ENCODE data around the gene NRP1.
"Not testable (repeated sequence)": the region's sequence is repeated elsewhere in the genome, so short reads cannot be mapped to it uniquely, and the experiment has no call there.

The NRP1 gene

DNA sequence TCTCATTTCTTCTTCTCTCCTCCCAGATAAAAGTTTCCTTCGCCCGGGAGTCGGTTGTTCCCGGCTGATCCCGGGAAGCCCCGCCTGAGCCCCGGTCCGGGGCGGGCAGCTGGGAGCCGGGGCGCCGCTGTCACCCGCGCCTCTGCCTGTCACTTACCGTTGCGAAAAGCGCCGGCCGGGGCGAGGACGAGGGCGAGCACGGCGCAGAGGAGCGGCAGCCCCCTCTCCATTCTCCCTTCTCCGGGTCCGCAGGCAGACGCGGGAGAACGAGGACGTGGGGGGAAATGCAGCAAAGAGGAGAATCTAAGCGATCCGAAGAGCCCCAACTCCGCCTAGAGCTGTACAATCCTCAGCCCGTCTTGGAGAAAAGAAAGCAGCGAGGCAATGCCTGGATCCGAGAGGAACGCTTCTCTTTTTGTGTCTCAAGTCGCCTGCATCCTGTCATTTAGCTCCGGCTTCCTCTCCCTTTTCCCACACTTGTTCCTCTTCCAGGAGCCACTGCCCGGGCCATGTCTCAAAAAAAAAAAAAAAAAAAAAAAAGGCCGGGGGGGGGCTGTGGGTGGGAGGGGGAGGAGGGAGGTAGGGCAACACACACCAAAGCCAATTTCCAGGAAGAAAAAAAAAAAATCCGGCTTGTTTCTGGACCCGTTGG, at the start of gene NRP1:
NRP1 (minus strand) TSS at position 515 of the 652 bp plus-strand sequence; CDS start at position 230, 285 bp downstream.
- DNase-seq (ENCODE audit: low read depth in 2 of 3, low spot score in 2 of 3) = no peak

DNA sequence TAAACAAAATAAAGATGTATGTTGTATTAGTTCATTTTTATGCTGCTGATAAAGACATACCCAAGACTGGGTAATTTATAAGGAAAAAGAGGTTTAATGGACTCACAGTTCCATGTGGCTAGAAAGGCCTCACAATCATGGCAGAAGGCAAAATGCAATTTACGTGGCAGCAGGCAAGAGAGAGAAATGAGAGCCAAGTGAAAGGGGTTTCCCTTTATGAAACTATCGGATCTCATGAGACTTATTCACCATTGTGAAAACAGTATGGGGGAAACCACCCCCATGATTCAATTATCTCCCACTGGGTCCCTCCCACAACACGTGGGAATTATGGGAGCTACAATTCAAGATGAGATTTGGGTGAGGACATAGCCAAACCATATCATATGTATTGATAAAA, 49.7 kb upstream of the NRP1 start:
- not testable (repeated sequence) for DNase-seq (ENCODE audit: low read depth in 2 of 3, low spot score in 2 of 3)

DNA sequence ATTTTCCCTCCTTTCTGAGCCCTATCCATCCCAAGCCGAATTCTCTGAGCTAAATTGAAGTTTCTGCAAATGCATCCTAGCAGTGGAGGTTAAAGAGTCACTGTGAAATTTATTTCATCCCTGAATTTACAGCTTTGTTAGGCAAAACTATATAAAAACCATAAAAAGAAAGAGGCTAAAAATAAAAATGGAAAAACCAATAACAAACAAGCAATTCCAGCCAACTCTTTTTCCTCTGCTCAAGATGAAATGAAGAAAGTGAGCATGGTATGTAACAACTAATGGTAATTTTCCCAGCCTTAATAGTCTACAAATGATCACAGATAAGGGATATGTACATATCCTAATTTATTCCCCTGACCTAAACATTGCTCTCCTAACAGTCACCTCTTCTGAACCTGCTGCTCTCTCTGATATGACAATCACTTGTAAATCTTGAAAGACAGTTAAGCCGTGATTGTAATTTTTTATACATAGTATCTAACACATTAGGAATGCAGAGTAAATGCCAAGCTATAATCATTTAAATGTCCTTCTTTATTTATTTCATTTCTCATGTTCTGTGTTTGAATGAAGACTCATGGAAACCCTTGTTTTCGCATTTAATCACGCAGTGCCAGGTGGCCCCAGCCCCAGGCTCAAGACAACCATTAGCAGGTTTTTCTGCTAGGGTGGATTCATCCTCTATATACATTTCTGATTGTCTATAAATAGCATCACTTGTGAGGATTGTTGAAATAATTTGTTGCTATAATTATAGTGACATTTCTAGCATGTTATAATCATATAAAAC, 48.6 kb upstream of the NRP1 start:
- no peak for DNase-seq (ENCODE audit: low read depth in 2 of 3, low spot score in 2 of 3)

DNA sequence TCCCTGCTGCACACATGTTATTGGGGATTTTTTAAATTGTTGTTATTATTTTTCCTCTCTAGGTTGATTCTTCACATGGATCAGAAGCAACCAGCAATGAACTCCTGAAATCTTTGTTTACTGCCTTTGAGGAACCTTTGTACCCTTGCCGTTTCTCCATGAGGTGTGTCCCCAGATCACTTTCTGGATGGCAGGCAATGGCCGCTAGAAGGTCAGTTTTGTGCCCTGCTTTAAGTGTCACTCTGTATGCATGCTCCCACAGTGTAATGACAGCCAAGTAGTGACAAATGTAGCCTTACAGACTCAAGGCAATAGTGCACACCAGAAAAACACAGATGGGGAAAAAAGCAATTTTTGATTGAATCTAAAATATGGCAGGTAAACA, 47.7 kb upstream of the NRP1 start:
- DNase-seq (ENCODE audit: low read depth in 2 of 3, low spot score in 2 of 3) = no peak

DNA sequence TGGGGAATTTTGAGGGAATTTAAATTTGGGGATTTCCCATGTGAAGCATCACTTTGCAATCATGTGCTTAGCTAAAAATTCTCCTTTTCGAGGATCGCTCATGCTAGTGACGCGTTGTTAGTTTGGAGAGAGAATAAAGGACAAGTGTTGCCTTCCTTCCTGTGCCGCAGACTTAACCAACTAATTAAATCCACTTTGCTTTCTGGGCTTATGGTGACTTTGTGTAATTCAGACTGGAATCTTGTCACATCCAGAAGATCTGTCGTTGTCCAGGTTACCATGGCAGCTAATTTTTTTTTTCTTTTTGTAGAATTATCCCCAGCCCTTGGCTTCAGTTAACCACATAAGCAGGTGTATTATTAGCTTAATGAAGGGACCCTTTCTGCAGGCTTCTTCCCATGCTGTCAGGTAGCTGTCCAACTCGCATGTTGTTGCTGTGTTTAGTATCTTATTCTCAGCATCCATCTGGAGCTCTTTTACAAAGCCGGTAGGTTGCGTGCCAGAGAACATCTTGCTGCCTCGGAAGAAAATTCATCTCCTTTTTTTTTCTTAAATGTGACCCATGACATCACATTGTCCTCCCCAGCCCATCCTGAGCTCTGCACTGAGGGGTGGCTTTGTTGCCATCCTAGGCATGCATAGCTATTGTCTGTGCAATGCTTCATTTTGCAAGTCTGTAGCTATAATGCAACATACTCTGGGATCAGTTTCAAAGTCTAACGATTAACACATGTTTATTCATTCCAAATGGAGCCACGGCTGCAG, 47.2 kb upstream of the NRP1 start:
- no peak for DNase-seq (ENCODE audit: low read depth in 2 of 3, low spot score in 2 of 3)

DNA sequence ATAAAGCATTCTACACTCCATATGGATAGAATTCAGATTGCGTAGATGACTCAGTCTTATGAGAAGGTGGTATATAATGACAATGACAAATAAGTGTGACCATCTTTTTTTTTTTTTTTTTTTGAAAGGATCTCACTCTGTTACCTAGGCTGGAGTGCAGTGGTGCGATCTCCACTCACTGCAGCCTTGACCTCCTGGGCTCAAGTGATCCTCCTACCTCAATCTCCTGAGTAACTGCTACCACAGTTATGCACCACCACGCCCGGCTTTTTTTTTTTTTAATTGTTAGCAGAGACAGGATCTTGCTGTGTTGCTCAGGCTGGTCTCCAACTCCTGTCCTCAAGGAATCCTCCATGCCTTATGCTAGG, 43.2 kb upstream of the NRP1 start:
- DNase-seq (ENCODE audit: low read depth in 2 of 3, low spot score in 2 of 3) = no peak

DNA sequence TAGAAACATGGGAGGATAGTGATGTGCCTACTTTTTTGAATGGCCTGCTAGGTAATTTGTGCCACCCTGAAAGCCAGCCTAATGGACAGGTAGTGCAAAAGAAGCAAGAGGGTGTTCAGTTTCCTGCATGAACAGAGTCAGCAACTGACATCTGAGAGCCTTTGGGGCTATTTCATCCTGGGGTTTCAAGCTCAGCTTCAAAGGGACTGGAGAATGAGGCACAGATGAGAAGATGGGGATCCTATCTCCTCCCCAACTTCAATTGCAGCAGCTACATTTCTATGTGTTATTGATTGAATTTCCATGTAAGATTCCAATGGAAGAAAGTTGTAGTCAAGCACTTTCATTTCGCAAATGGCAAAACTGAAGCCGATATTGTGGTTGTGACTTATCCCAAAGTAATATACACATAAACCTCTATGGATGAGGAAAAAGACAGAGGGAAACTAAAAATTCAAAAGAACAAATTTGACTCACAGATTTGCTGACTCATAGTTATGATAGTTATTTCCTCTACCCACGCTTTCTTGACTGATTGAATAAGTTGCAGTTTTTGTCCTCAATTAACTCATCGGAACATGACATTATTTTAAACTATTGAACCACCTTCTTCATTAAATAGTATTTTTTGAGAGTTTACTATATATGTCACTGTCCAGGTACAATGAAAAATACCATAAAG, 42.6 kb upstream of the NRP1 start:
- no peak for DNase-seq (ENCODE audit: low read depth in 2 of 3, low spot score in 2 of 3)

DNA sequence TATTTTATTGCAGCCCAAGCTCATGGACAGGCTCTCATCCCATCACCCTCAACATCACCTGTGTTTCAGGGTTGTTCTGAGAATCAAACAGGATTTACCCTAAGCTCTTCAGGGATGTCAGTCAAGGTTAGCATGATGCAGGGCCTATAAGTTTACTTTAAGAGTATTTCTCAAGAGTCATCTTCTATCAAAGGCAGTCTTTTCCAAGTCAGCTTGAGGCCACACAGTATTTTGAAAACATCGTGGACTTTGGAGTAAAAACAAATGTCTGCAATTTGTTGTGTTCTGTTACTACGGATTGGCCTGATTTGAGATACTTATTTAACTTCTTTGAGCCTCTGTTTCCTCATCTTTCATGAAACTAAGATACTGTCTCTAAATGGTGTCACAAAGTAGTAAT, 42.0 kb upstream of the NRP1 start:
- DNase-seq (ENCODE audit: low read depth in 2 of 3, low spot score in 2 of 3) = no peak

DNA sequence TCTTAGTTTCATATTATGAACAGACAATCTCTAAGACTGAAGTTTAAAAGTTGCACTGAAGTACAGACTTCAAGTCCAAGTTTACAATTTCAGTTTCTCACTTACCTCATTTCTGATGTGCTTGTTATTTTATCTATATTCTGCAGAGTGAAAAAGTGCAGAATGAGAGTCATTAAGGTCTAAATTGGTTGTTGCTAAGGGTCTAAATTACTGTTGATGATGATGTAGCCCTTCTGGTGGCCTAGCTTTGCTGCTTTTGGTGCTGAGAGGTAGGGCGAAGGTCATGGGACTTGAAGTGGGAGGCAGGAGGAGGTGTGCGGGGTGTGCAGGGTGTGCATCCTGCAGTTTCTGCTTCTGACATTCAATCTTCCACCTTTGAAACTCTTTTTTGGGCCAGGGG, 38.8 kb upstream of the NRP1 start:
- no peak for DNase-seq (ENCODE audit: low read depth in 2 of 3, low spot score in 2 of 3)

DNA sequence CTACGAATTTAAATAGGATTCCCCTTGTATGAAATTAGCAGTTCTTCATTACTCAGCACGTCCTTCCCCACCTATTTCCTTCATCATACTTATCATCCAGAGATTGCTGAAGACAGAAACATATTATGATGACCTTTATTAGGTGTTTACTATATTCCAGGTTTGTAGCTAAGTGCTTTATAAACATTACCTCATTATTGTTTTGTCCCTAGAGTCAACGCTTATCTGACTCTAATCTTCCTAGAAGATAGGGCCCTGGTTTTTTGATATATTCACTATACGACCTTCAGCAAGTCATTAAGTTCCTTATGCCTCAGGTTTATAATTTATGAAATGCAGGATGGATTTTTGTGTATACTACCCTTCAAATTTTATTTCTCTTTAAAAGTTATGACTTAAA, 36.8 kb upstream of the NRP1 start:
- no peak for DNase-seq (ENCODE audit: low read depth in 2 of 3, low spot score in 2 of 3)

DNA sequence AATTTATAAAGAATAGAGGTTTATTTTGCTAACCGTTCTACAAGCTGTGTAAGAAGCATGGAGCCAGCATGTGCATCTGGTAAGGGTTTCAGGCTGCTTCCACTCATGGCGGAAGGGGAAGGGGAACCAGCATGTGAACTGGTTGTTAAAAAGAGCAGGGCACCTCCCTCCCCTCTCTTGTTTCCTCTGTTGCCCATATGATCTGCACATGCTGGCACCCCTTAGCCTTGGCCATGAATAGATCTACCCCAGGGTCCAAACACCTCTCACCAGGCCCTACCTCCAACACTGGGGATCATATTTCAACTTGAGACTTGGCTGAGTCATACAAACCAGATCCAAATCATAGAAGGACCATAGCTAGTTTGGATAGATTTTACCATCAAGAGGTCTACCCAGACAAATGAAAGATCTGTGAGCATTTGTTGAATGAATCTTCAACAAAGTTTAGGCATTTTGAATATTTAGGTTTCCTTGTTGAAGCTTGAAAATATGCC, 36.0 kb upstream of the NRP1 start:
- DNase-seq (ENCODE audit: low read depth in 2 of 3, low spot score in 2 of 3) = no peak

DNA sequence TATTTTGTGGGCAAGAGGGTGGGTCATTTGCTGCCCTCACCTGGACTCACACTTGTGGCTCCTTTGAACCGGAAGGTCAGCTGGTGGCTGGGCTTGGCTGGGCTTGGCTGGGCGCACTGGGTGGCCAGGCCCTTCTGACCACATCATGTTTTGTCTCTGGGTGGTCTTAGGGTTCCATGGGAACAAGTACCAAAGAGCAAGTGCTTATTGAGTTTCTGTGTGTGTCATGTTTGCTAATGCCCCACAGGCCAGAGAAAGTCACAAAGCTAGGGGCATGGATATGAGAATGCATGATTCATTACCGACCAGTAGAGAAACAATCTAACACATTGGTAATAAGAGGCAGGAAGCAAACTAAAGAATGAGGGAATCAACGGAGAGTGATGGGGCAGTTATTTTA, 33.6 kb upstream of the NRP1 start:
- DNase-seq (ENCODE audit: low read depth in 2 of 3, low spot score in 2 of 3) = no peak

DNA sequence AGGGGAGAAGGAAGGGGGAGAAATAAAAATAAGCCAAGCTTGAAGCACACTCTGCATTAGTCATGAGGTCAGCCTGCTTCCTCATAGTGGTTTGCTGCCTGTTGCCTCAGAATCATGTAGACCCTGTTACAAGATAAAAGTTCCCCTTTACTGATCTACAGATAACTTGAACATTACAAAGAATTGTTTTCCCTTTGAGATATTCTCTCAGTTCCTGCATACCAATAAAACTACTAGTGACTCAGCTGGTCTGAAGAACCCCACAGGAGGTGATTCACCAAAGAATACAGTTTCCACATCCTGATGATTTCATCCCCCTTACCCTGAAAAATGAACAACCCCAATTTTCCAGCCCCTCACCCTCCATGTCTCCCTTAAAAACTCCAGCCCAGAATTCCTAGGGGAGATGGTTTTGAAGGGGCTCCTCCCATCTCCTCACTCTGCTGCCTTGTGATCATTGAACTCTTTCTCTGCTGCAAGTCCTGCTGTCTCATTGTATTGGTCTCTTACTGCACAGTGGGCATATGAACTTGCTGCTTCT, 31.5 kb upstream of the NRP1 start:
- no peak for DNase-seq (ENCODE audit: low read depth in 2 of 3, low spot score in 2 of 3)

DNA sequence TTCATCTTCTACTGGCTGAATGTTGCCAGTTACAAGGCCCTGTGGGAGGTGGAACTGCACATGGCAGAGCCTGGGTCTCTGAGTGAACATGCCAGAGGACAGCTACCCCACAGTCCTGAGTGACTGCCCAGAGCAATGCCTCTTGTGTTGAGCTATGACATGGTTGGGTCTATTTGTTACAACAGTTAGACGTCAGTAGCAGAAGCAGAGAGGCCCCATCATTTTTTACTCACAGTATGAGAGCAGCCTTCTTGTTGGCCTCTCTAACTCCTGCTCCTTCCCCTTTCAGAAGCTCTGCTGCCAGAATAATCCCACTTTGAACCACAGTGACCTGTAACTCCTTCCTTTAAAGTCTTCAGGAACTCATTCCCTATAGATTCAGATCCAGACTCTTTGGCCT, 30.8 kb upstream of the NRP1 start:
- DNase-seq (ENCODE audit: low read depth in 2 of 3, low spot score in 2 of 3) = no peak

DNA sequence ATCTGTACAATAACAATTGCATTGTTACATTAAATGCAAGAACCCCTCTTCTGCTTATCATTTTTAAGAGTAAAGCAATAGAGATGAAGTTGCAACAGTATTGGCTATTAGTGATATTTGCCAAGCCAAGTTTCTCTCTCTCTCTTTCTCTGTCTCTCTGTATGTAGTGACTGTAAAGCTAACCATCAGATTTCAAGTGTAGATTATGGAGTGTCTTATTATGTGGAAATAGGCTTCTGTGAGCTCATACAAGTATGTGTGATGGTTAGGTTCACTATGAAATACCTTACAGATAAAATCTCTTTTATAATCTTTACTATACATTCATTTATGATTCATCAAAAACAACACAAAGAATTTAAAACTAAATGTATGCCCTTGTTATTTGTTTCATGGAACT, 28.6 kb upstream of the NRP1 start:
- no peak for DNase-seq (ENCODE audit: low read depth in 2 of 3, low spot score in 2 of 3)

DNA sequence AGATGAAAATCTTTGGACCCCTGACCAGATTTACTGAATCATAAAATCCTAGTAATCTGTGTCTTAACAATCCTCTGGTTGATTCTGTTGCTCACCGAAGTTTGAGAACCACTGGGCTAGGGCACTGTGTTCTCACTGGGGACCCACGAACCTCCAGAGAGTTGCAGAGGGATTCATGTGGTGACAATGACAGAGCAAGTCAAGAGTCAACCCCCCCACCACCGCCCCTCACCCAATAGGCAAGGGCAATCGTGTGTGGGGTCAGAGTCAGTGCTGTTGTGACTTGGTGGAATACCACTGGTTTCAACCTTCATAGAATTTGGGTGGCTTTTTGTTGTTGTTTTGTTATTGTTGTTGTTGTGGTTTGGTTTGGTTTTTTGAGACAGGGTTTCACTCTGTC, 23.5 kb upstream of the NRP1 start:
- DNase-seq (ENCODE audit: low read depth in 2 of 3, low spot score in 2 of 3) = no peak

DNA sequence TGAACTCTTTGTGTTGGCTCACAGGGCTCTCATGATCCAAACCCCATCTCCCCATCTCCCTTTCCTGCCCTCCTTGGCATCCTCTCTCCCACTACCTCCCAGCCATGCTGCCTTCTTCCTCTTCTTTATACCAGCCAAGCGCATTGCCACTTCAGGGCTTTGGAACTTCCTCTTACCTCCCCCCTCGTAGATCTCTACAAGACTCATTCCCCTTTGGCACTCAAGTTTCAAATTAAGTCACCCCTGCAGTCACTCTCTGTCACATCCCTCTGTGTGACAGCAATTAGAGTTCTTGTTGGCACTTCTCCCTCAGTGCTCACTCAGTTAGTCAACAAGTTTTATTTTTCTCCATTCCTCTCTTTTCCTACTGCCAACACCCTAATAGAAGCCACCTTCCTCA, 20.8 kb upstream of the NRP1 start:
- DNase-seq (ENCODE audit: low read depth in 2 of 3, low spot score in 2 of 3) = no peak

DNA sequence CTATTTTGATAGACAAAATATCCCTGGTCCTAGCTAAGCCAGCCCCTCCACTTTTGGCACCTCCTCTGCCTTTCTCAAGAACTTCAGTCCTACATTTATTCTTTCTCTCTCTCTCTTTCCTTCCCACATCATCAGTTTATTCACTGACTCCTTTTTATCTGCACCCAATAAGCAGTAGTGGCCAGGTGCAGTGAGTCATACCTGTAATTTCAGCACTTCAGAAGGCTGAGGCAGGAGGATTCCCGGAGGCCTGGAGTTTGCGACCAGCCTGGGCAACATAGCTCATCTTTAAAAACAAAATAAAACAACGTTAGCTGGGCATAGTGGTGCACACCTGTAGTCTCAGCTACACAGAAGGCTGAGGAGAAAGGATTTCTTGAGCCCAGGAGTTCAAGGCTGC, 19.4 kb upstream of the NRP1 start:
- DNase-seq (ENCODE audit: low read depth in 2 of 3, low spot score in 2 of 3) = no peak

DNA sequence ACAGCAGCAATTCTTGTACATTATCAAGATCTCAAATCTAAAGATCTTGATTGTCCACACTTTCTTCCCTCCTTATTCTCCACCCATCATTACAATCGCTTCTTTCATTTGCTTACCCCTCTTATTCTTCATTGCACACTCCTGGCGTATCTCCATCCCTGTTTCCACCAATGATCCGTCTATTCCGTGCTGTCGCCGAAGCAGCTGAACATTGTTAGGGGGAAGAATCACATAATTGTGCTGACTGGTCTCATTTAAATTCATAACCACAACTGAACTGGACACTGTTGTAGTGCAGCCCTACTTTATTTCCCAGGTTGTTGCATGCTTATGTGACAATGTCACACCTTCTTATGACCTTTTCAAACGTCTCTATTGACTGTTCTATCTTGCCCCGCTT, 18.9 kb upstream of the NRP1 start:
- no peak for DNase-seq (ENCODE audit: low read depth in 2 of 3, low spot score in 2 of 3)

DNA sequence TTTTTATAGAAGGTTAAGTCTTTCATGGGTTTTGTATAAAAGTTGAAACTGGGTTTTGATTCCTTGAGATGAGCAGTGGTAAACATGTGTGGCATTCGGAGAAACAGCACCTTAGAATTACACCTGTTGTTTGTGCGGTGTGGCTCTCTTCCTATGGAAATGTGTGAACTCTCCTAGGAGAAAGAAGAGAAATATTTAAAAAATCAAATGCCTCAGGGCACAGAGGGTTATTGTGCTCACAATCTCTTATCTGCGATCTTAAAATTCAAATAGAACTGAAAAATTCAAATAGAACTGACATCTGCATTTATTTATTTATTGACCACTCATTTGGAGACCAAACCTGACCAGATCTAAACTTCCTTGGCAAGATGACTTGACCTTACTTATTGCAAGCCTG, 18.1 kb upstream of the NRP1 start:
- DNase-seq (ENCODE audit: low read depth in 2 of 3, low spot score in 2 of 3) = no peak

DNA sequence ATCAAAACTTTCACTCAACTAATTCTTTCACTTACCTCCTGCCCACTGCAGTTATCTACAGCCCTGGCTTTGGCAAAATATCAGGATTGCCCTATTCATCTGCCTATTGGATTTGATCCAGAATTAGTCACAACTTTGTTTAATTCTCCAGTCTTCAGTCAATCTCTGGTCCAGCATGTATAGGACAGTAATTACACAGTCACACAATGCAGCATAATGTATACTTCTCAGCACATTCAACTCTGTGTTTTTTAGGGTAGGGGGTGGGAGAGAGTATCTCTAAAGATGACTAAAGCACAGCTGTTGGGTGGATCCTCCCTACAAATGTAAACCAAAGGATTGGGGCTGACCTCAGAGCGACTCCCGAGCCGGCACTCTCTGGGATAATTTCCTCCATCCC, 17.7 kb upstream of the NRP1 start:
- DNase-seq (ENCODE audit: low read depth in 2 of 3, low spot score in 2 of 3) = no peak
